Measurements from ENCODE around the gene TNFSF12. TPM values are rescaled to one million over a fixed set of nuclear protein-coding genes. Genes with fewer than 3 reads are reported as not detected.

TNFSF12 gene
- total RNA-seq, 4 donors from 2014 or later, result 9.9 to 31.7 (median 20.9) TPM

- WGBS, 2 donors, result 45 to 57% methylated on average over 10 of the region's 10 CpGs
- DNase-seq (ENCODE audit: low spot score in 2 of 2), result no peak
- H3K4me3 ChIP-seq (ENCODE audit: low read depth, poor library complexity, severe bottlenecking), result no peak overlapping the region
- TF ChIP-seq CTCF (IDR thresholded peaks at IDR 0.05) (no peak), POLR2A (IDR thresholded peaks at IDR 0.05) (no peak)
- intact Hi-C loops (cut with DNase I; ENCODE audit: low total_unique reads), result loop anchor here (10.0 kb wide), 2 partner anchors 61 to 201 kb away; partner anchors contain the start of genes KCTD11 and TMEM95
Observed at GRCh38 chr17:7555320-7555948, 6.6 kb downstream of the TNFSF12 start.

- intact Hi-C loops (cut with DNase I; ENCODE audit: low total_unique reads), result loop anchor here (10.0 kb wide), 2 partner anchors 62 to 202 kb away; partner anchors contain the start of genes KCTD11 and TMEM95
Observed at GRCh38 chr17:7556627-7557026, 7.8 kb downstream of the TNFSF12 start.

GRCh38 chr17:7557147-7557764 is 8.4 kb downstream of the TNFSF12 start:
- no peak overlapping the region for H3K4me3 ChIP-seq (ENCODE audit: low read depth, poor library complexity, severe bottlenecking)
- no peak for TF ChIP-seq CTCF (IDR thresholded peaks at IDR 0.05)
- TF ChIP-seq POLR2A (IDR thresholded peaks at IDR 0.05), result no peak
- intact Hi-C loops (cut with DNase I; ENCODE audit: low total_unique reads), result loop anchor here (10.0 kb wide), 2 partner anchors 62 to 202 kb away; partner anchors contain the start of genes KCTD11 and TMEM95
- 39 to 48% methylated on average over 14 to 19 of the region's 19 CpGs for WGBS, 2 donors
- no peak for DNase-seq (ENCODE audit: low spot score in 2 of 2)

More at GRCh38 chr17:7556627-7557026, 7.8 kb downstream of the TNFSF12 start:
- DNase-seq (ENCODE audit: low spot score in 2 of 2), result no peak
- TF ChIP-seq POLR2A (IDR thresholded peaks at IDR 0.05) (no peak), CTCF (IDR thresholded peaks at IDR 0.05) (no peak)
- H3K4me3 ChIP-seq (ENCODE audit: low read depth, poor library complexity, severe bottlenecking), result no peak overlapping the region
- 71 to 76% methylated on average over 12 of the region's 12 CpGs for WGBS, 2 donors

GRCh38 chr17:7557775-7558543 is 9.1 kb downstream of the TNFSF12 start:
- no peak overlapping the region for H3K4me3 ChIP-seq (ENCODE audit: low read depth, poor library complexity, severe bottlenecking)
- peak; percentile 80 to 95 for DNase-seq (ENCODE audit: low spot score in 2 of 2)
- intact Hi-C loops (cut with DNase I; ENCODE audit: low total_unique reads), result loop anchor here (10.0 kb wide), 2 partner anchors 63 to 203 kb away; partner anchors contain the start of genes KCTD11 and TMEM95
- no peak for TF ChIP-seq CTCF (IDR thresholded peaks at IDR 0.05)
- no peak for TF ChIP-seq POLR2A (IDR thresholded peaks at IDR 0.05)
- WGBS, 2 donors, result 3 to 9% methylated on average over 21 of the region's 21 CpGs

GRCh38 chr17:7558544-7559319 is 9.9 kb downstream of the TNFSF12 start, which contains the start of gene TNFSF13:
Gene TNFSF13, plus strand, starts transcription at chr17:7558750. Its CDS starts 290 bp downstream, at chr17:7559040.
- H3K4me3 ChIP-seq (ENCODE audit: low read depth, poor library complexity, severe bottlenecking), result peak within 1 kb of the TSS; percentile 16
- DNase-seq (ENCODE audit: low spot score in 2 of 2), result peak in 1 of 2 donors; percentile 92
- intact Hi-C loops (cut with DNase I; ENCODE audit: low total_unique reads), result loop anchor here (10.0 kb wide), 2 partner anchors 64 to 204 kb away; partner anchors contain the start of genes KCTD11 and TMEM95
- TF ChIP-seq POLR2A (IDR thresholded peaks at IDR 0.05) (no peak), CTCF (IDR thresholded peaks at IDR 0.05) (no peak)
- WGBS, 2 donors, result 23 to 27% methylated on average over 16 of the region's 16 CpGs

Data from lower leg skin (tissue), 4 donors.